RCC 7860 (cell line): ENCODE measurements around the gene FOXO4.
A peak's percentile ranks its signal among the peaks of the same experiment; 100 is the strongest.

Experiments
- DNase-seq: peaks from one replicate; pipeline ENCODE4 v3.0.0-alpha.2; 2015; ENCODE audit warnings: low spot score
- FAIRE-seq: peaks from 2 replicates; lab custom pipeline; 2012; peaks lifted over from hg19 to GRCh38; lab: Jason Lieb, UNC

The FOXO4 gene

DNA sequence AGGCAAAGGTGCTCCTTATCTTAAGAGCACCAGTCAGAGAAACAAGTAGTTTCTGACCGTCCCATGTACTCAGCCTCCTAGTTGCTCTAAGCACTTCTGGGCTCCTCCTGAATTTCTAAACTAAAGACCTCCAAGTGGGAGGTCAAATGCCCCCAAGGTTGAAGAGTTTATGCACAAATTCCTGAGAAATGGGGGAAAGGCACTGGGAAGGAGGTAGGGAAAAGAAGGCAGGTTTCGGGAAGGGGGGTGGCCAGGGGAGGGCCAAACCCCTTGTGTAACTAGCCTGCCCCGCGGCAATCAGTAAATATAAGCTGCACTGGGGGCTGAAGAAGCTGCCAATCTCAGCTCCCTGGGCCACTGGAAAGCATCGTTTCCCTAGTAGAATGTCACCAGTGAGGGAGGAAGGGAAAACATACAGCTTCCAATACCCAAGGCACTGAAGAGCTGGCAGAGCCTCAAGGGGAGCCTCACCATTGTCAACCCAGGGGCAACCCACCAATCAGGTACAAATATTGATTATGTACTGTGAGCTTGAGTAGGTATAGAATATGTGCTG lies 3.4 kb downstream of the FOXO4 start:
- FAIRE-seq: no peak
- no peak for DNase-seq

DNA sequence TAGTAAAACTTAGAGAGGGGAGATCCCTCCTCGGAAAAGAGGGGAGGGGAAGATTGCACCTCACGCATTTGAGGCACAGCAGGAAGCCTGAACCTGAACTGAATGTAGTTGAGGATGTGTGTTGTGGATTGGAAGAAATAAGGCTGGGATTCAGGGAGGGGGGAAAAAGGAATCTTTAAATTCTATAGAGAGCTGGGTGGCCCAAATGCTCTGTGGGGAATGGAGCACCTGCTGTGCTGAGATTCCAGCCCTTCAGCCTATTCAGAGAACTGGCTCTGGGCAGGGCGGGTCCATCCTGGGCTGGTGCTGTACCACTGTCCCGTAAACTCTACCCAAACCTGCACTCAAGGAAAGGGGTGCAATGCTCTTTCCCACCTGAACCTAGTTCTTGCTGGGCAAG lies 4.1 kb downstream of the FOXO4 start:
- FAIRE-seq (no peak), DNase-seq (no peak)

- FAIRE-seq (no peak), DNase-seq (no peak)
Measured at GRCh38 chrX:71100581-71101505, 5.2 kb downstream of the FOXO4 start.

DNA sequence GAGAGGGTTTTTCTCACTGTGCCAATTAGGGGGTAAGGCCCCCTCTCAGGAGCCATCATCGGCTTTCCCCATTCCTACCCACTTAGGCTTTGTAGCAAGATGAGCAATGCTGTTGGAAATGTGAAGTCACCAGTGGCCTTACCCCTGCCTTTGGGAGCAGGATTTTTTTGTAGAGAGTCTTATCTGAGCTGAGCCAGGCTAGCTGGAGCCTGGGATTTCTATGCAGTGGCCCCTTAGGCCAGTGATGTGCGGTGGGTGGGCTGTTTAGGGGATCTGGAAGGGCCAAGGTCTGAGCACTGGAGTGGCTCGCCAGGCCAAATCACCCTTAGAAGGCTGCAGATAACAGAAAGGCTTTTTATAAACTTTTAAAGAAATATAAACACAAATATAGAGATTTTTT lies 6.6 kb downstream of the FOXO4 start:
- DNase-seq: no peak
- no peak for FAIRE-seq

DNA sequence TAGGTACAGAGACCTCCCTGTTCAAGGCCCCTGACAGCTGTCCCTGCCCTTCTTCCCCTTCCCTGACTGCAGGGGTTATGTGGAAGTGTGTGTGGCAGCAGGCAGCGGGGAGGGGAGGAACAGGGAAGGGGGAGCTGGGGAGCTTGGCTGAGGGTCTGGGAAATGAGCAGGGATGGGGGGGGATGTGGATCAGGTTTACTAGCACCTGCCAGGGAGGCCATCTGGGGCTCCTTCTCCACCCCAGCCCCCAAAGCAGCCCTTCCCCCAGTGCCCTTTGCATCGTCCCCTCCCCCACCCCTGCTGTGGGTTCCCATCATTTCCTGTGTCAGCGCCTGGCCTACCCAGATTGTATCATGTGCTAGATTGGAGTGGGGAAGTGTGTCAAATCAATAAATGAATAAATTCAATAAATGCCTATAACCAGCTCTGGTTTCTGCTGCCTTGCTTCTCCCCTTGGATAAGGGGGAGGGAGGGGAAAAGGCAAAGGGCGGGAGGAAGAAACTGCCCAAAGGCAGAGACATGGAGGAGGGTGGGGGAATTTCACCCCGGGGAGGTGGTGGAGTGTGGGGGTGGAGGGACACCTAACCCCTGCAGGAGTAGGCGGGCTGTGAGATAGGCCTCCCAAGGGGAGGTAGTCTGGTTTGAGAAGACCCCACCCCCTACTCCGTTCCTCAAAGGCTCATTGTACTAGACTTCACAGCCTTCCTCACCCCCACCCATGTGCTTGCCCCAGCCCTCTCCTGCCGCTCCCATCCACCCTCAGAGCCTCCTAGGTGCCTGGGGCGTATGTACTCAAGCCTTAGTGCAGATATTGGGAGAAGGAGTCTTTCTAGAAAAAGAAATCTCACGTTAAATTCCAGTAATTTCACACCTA lies 7.7 kb downstream of the FOXO4 start:
- DNase-seq: no peak
- FAIRE-seq: no peak

DNA sequence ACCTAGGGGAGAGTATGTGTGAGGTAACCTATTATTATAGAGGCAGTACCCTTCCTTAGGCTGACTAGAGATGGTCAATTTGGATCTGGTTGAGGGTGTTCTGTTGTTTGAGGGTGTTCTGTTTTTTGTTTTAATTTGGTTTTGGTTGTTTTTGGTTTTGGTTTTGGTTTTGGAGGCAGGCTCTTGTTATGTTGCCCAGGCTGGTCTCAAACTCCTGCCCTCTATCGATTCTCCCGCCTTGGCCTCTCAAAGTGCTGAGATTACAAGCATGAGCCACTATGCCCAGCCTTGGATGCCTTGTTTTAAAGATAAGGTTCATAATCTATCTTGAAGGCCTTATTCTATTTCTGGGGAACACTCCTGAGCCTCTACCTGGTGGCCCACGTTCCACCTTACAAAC lies 10.0 kb downstream of the FOXO4 start:
- DNase-seq (no peak), FAIRE-seq (no peak)

GRCh38 chrX:71106427-71106826 lies 10.8 kb downstream of the FOXO4 start, which contains the start of gene CXorf65:
Gene CXorf65 (minus strand): TSS chrX:71106740. CDS start chrX:71106556, 184 bp downstream.
- FAIRE-seq: no peak
- DNase-seq: no peak

DNA sequence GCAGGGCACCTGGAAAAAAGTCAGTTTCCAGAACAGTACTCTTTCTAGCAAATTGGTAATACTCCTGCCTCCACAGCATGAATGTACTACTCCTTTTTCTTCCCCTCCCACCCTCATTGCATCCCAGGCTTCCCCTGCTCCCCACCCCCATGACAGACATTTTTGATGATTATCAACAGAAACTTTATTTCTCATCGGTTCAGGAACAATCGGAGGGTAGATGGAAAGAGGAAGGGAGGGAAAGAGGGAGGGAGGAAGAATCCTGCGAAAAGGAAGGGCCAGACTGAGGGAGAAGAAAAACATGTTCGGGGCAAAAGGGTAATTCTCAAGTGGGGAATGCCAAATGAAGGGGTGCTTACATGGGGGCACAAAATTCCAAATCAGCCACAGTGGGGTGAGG lies 11.6 kb downstream of the FOXO4 start:
- no peak for FAIRE-seq

DNA sequence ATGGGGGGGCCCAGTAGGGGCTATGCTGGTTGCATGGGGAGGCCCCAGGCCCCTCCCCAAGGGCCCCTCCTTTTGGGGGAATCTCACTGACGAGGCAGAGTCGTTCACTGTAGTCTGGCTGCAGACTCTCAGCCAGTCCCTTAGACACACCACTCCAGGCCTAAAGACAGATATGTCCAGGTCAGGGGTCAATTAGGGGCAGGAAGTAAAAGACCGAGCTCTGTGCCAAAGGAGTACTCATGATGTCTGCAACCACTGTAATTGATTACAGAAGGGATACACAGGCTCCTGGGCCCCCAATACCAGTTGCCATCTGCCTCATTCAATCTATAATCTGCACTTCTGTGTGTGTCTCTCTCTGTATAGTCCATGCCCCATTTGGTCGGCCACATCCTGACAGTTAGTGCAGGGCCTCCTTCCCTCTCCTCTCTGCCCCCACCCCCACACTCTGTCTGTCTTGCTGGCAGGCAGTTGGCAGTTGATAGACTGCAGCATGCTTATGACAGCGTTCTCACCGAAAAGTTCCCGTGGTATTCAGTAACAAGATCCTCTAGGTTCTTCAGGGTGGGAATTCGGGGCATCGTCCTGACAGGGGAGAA lies 12.2 kb downstream of the FOXO4 start:
- no peak for DNase-seq
- no peak for FAIRE-seq

More for the DNA sequence above, 11.6 kb downstream of the FOXO4 start:
- no peak for DNase-seq

DNA sequence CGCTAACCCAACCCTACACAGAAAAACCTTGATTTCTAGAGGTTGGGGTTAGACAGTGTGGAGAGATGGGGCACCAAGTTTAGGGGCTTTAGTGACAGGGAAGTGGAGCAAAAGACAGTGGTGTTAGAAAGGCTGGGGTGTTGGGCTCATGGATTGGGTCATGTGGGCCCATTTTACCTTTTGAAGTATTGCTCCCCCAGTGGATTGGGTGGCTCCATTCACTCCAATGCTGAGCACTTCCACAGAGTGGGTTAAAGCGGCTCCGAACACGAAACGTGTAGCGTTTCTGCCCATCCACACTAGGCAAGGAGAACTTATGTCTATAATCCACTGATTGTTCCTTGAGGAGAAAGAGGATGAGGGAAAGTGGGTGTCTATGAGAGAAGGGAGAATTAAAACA lies 13.4 kb downstream of the FOXO4 start:
- DNase-seq: no peak
- FAIRE-seq: no peak

DNA sequence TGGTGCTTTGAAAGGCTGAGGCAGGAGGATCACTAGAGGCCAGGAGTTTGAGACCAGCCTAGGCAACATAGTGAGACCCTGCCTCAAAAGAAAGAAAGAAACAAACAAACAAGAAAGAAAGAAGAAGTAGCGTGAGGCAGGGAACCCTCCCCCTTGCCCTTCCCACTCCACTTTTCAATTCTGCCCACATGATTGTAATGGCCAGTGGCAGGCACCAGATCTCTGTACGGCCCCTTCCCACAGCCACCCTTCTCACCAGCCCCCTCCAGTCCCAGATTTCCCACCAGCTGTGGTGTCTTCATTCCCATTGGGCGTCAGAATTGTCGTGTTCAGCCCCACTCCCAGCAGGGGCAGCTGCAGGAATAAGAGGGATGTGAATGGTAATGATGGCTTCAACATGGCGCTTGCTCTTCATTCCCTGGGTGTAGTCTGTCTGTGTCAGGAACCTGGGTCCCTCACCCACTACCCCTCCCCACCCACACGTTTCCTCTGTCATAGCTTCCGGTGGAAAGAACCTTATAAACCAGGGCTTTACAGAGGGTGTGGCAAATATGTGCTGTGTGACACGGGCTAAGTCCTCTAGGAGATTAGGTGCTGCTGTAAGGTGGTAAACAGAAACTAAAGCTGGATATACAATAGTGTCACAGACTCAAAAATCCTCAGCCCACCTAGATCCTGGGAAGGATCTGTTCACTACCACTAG lies 15.6 kb downstream of the FOXO4 start, which contains the start of gene IL2RG:
TSS of gene IL2RG (minus strand) at position 437 of the 703 bp plus-strand sequence. CDS start at position 399, 38 bp downstream.
- DNase-seq: no peak
- FAIRE-seq: no peak

GRCh38 chrX:71111921-71112431 lies 16.3 kb downstream of the FOXO4 start:
- FAIRE-seq: no peak
- no peak for DNase-seq

DNA sequence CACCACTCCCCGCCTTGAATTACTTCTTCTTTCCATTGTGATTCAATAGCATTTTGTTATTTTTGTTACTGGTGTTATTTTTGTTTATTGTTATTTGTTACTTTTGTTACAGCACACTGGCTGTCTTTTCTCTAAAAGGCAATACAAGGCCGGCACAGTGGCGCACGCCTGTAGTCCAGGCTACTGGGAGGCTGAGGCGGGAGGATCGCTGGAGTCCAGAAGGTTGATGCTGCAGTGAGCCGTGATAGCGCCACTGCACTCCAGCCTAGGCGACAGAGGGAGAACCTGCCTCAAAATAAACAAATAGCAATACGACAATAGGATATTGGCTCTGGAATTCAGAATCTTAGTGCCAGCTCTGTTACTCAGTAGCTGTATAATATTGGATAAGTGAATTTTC lies 21.7 kb downstream of the FOXO4 start:
- no peak for FAIRE-seq
- DNase-seq: no peak

GRCh38 chrX:71118032-71118984 lies 22.7 kb downstream of the FOXO4 start, which contains the start of gene MED12:
Gene MED12 (plus strand): TSS chrX:71118596. CDS start chrX:71118755, 159 bp downstream.
- FAIRE-seq: peak; percentile 38
- peak; percentile 26 for DNase-seq

DNA sequence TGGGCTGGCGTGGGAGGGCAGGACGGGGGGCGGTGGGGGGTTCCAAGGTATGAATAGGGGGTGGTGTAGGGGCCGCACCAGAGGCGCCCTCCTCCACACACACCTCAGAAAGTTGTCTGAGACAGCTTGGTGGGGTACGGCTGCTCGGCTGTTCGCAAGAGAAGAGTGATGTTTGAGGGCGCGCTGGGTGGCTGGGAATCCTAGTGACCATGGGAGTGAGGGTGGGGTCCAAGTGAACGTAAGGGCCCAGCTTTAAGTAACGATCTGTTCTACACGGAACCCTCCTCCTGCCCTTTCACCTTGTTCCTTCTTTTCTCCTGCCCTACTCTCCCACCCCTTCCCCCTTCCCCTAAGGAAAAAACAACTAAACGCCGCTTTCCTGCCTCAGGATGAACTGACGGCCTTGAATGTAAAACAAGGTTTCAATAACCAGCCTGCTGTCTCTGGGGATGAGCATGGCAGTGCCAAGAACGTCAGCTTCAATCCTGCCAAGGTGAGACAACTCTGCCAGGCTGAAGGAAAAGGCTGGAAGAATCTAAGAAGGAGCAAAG lies 23.4 kb downstream of the FOXO4 start:
- FAIRE-seq (no peak), DNase-seq (no peak)

- FAIRE-seq: peak; percentile 35
- peak; percentile 56 for DNase-seq
Measured at GRCh38 chrX:71128166-71128833, 32.6 kb downstream of the FOXO4 start.

DNA sequence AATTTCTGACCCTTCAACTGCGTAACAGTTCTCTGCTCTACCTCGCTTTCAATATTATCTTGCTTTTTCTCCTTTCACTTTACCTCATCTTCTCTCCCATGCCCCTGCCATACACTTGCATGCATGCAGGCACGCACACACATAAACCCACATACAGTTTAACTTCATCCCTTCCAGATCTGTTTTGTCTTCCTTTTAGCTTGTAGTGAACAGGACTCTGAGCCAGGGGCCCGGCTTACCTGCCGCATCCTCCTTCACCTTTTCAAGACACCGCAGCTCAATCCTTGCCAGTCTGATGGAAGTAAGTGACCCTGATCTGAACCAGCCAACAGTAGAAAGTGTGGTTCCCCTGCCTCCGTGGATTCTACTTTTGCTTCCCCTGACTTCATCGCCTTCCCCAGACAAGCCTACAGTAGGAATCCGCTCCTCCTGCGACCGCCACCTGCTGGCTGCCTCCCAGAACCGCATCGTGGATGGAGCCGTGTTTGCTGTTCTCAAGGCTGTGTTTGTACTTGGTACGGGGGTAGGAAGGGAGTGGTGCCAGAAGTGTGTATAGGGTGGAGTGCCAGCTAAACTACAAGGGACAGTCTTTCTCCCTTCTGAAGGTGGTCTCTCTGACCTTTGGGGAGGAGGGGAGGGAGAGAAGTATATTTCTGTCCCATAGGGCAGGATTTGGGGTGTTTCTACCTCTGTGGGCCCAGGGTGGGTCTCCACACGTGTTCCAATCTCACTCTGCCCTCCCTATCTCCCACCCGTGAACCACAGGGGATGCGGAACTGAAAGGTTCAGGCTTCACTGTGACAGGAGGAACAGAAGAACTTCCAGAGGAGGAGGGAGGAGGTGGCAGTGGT lies 33.5 kb downstream of the FOXO4 start:
- FAIRE-seq (no peak), DNase-seq (peak; percentile 9)
